Activated CD8-positive, alpha-beta memory T cell treated with anti-CD3 and anti-CD28 coated beads for 1 hour (primary cell): ENCODE results near the gene MN1.

Source experiments
- DNase-seq, 2 donors: peaks; one replicate each; pipeline ENCODE4 v3.0.0-alpha.2; 2020; ENCODE audit warnings: low read depth in 1 of 2; ENCODE audit errors: extremely low read depth in 1 of 2

MN1 gene

DNA sequence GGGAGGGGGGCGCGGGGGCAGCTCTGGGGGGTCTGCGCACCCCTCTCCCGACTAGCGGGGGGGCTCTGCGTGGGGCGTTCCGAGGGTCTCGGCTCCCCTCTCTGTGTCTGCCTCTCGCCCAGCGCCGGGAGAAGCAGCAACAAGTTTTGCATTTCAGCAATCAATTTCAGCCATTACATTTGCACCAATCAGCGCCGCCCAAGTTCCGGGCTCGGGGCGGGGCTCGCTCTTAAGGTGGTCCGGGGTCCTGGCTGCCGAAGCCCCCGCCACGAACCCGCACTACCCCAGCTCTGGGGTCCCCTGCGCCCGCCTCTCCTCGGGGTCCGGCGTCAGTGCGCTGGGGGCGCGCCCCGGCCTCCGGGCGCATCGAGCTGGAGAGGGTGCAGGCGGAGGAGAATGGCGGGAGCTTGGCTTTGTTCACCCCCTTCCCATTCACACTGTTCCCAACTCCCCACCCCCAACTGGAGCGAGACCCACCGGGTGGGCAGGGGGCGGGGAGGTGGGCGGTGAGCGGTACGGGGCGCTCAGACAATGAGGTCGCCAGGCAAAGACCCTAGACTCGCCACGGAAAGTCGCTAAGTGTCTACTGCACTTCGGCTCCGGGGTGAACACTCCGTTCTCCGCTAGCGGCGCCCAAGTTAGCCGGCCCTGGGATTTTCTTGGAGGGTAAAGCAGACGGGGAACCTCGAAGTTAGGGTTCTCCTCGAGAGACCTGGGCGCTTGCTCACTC lies at the start of gene MN1:
MN1 (minus strand) TSS at position 141 of the 730 bp plus-strand sequence. CDS start 1,213 bp downstream, outside the sequence.
- peak in 1 of 2 donors; percentile 39 for DNase-seq

DNA sequence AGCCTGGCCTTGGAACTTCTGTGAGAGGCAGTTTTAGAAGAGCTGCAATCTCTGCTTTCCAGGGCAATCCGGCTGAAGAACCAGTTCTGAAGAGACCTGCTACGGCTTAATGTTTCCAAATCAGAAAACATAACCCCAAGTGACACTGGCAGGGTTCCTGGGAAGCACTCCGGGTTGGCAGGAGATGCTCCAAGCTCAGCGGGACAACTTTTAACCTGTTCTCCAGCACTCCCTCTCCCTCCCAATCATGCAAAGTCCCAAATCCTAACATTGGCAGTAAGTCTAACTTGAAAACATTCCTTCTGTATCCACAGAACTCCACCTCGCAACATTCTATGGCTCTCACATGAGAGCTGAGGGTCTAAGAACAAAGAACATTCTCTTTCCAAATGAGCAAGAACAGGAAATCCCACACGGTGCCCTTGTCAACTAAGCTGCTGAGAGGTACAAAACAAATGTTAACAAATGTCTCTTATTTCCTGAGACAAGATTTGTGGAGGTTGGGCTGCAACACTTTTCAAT lies 48.5 kb upstream of the MN1 start:
- no peak for DNase-seq

DNA sequence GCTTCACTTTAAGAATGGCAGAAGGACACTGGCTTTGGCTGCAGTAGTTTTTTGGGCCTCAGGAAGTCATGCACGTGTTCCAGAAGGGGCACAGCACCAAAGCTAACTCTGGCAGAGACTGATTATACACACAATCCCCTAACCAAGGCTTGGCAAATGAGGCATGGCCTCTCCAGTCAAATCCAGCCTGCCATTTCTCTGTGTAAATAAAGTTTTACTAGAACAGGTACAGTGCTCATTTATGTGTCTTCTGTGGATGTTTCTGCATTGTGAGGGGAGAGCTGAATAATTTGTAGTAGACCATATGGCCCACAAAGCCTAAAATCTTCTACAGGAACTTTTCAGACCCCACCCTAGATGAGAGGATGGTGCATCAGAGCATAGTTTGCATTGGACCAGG lies 46.4 kb upstream of the MN1 start:
- no peak for DNase-seq

DNA sequence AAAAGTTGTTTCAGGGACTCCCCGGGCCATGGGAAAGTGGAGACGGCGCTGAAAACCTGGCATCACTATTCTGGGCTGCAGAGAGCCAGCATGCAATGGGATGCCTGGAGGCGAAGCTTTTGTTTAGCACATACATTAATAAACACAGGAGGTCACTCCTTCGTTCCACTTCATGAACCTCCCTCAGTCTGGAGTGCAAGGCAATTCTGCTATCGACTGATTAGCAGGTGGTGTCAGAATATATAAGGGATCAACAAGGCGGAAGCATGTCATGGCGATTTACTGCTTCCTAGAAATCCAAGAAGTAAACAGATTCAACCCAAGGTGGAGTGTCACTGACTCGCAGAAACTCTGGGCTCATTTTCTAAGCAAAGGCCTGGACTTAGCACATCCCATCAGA lies 45.4 kb upstream of the MN1 start:
- no peak for DNase-seq

DNA sequence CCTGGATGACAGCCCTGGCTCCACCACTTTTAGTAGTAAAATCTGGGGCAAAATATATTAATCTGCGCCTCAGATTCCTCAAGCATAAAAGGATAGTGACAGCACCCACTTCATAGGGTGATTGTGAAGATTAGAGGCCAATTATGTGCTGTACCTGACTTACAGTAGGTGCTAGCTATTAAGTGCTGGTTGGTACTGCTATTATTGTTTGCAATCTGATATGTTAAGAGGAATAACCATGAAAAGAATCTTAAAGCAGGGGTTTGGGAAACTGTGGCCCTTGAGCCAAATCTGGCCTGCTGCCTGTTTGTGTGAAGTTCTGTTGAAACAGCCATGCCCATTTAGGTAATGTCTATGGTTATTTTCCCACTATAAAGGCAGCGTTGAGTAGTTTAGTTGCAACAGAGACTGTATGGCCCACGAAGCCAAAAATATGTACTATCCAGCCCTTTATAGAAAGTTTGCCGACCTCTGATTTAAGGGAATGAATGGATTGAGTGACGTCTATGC lies 44.7 kb upstream of the MN1 start:
- DNase-seq: no peak

DNA sequence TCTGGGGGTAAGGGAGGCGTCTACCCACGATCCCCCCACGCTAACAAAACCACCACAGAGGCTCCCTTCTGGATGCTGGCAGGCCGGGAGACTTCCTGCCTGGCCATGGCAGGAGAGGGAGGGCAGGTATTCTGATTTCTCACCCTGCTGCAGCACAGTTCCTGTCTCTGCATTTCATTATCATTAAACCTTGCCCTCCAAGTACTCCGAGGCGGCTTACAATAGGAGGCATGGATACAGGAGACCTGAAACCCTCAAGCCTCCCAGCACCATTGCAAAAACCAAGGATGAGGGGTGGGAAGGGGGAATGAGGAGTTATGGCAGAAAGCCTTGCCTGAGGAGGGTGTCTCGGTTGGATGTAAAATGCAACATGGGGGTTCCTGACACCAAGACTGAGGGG lies 44.1 kb upstream of the MN1 start:
- DNase-seq: no peak

DNA sequence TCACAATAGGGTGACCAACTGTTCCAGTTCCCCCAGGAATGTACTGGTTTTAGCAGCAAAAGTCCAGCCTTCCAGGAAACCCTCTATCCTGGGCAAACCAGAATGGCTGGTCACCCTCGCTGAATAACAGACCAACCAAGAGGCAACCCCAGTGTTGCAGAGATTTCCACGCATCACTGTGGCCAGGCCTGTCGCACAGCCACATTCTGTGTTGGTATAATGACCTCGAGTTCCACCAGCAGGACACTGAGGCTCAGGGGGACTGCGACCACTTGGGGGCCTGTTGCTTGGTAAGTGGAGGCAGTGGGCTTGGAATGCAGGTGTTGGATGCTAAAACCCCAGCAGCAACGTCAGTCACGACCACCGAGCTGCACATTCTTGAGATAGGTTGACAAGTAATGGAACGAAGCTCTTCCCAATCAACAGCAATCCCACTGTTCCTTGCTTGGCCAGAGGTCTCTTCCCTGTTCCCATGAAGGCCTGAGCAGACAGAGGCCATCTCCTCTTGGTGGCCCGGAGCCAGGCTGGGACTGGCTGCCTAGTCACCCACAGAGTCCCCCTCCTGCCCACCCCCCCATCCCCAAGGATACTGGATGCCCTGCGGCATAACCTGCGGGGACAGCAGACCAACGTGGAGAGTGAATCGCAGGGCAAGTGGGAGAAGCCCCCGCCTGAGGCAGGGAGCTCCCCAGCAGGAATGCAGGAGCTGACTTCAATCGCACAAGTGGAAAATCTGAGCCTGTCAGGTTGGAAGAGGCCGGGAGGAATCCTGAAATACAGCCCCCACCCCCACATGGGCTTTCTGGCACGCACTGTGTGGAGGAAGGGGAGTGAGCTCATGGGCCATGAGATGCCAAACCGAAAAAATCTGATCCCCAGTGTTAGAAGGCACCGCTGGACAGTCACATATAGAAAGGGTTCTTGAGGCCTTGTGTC lies 43.4 kb upstream of the MN1 start:
- DNase-seq: no peak

DNA sequence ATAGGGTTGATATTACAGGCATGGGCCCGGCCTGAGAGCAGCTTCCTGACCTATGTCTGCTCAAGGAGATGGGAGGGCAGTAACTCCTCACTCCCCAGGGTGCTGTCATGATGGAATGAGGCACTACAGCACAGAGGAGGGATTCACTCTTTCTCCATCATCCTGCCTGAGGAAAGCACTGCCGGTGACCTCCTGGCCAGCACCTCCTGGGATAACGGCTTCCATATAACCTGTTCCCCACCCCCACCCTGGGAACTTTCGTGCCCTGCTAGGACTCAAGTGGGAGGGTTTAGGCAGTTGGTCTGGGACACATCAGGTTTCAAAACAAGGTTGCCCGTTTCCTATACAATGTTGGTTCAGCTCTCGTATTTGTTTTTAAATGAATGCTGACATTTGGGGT lies 42.7 kb upstream of the MN1 start:
- DNase-seq: no peak

DNA sequence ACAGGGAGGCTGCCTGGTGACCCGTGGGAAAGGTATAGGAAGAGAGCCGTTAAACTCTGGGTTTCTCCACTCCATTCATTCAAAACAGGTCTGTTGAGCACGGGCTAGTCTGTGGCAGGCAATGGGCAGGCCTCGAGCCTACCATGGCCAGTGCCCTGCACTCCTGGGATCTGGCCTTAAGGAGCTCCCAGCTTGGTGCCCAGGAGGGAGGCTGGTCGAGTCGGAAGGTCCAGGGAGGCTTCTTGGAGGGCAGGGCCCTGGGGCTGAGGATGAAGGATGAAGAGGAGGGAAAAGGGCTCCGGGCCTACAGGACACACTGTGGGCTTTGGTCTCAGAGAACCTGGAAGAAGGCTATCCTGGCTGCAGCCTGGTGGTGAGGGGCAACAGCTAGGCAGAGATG lies 41.9 kb upstream of the MN1 start:
- no peak for DNase-seq

DNA sequence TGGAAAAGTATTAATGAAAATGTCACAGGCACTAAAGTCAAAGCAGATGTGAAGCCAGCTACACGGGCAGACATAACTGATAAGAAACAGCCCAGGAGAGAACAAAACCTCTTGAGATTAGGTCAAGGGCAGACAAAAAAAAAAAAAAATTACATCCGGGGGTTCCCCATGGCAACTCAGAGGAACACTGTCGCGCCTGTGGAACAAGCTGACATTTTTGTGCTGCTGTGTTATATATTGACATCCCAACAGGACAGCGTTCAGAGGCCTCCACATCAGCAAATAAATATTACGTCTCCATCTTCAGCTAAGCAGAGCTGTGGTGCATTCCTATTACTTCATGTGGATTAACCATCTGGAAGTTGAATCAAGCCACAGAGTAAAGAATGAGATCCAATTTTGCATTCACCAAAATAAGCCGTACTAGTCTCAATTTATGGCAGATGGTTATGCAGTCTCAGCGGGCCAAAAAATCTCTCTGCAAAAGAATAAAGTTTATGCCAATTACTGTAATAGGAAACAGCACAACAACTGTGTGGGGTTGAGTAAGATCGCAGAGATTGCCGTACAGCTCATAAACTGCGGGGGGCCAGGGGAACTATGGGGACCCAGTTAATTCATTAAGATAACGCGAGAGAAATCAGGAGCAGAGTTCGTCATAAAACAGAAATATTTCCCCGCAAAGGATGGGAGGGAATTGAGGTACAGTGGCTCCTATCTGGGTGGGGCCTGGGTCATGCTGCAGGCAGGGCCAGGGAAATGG lies 41.3 kb upstream of the MN1 start:
- no peak for DNase-seq

DNA sequence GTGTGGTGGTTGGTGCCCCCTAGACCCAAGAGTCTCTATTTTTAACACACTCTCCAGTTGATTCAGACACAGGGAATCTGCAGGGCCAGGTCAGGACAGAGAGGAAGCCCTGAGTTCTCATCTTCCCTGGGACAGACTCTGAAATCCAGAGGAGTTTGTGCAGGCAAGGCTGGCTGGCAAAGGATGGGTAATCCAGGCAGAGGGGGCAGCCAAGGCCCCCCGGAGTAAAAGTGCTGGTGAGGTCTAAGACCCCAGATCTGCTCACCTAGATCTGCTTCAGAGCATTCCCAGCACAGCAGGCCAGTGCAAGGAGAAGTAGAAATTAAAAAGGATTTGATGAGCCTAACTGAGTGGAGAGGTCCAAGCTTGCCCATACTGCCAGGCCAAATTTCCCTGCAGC lies 40.6 kb upstream of the MN1 start:
- DNase-seq: no peak

DNA sequence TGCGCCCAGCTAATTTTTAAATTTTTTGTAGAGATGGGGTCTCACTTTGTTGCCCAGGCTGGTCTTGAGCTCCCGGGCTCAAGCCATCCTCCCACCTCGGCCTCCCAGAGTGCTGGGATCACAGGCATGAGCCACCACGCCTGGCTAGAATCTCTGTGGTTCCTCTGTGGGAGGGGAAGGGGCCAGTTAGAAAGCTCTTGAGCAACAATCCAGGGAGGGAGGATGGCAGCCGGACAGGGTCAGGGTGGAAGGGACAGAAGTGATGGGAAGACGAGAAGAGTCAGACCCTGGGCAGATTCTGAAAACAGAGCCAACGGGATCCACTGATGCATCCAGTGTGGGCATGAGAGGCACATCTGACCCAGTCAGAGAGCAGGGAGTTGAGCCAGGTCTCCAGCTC lies 38.9 kb upstream of the MN1 start:
- DNase-seq: no peak

DNA sequence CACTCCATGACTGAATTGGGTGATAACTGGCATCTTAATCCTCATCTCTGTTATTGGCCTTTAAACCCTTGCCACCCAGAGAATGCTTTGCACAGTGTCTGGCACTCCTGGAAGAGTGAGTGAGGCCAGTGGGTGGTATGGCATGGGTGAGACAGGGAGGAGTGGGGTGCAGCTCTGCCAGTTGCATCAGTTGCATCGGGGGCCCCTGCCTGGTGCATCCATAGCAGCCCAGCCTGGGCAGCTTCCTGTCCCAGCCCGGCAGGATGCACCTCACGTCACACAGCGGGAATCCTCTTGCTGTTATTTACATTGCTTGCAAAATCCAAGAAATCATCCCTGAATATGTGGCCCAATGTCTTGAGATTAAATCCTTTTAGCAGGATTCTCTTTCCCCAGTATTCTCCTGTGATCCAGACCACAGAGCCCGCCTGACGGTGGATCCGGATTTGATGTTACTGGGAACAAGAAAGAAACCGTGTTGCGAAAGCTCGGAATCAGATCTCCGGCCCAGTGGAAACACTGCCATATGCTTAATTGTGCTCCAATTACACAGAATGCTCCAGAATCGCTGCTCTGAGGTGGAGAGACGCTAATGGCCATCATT lies 37.6 kb upstream of the MN1 start:
- no peak for DNase-seq

DNA sequence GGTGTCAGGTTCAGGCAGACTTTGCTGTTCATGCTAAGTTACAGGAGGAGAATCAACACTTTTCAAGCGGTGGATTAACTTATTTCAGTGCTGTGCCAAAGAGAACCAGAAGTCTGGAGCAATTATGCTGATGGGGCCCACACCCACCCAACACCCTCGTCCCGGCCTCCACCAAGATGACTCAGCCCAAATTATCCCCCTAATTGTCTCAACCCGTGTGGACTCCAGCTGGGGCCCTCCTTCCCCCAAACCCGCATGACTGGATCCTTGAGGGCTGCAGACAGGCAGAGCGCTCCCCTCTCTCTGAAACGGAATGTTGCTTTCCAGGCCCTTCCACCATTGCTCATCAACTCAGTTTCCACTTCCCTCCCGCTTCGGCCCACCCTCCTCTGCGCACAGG lies 34.6 kb upstream of the MN1 start:
- DNase-seq: no peak

DNA sequence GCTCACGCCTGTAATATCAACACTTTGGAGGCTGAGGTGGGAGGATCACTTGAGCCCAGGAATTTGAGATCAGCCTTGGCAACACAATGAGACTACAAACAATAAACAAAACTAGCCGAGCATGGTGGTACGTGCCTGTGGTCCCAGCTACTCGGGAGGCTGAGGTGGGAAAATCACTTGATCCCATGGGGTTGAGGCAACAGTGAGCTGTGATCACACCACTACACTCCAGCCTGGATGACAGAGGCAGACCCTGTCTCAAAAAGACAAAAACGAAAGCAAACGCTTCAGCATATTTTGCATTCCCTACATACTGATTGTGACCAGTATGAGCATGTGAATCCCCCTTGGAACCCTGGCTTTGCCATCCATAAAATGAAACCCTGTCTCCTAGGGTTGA lies 33.9 kb upstream of the MN1 start:
- DNase-seq: no peak

DNA sequence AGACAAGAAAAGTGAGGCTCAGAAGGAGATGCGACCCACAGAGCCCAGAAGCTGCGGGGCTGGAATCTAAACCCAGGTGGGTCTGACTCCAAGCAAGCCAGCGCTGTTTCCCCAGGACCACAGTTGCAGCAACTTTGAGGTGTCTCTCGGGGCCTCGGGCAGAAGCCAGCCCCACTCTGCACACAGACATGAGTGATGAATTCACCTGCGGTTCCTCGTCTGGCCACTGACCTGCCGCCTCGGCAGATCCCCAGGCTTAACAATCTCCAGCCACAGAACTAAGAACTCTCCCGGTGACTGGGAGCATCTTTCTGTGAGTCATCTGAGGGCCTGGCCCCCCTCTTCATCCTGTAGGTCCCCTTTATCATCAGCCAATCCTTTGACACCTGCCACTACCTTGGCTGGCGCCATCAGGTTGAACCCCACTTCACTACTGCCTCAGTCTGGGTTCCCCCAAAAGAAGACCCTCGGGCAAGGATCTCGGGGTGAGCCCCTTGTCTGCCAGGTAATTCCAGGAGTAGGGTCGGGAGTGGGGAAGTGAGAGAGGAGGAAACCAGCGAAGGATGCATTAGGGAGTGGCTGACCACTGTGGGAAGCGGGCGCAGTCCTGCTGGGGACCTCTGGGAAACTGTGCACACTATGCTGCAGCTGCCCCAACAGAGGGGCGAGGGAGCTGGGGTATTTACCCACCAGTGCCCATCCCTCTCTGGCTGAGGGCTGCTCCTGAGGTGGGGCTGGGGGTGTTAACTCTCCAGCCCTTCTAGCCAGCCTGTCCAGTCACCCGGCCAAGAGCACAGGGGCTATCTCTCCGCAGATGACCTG lies 33.0 kb upstream of the MN1 start:
- no peak for DNase-seq

DNA sequence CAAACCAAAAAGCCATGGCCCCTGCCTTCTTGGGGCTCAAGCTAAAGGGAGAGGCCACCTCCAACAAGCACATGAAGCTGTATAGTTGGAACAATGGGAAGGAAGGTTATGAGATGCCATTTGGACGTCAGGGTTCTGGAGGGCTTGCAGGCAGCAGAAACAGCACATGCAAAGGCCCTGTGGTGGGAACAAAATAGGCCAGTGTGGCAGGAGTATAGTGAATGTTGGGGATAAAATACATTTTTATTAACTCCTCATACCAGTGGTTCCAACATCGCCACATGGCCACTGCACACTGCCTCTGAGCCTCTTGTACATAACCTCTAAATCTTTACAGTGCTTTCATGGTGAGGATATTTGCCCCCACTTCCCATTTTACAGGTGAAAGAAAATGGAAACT lies 32.2 kb upstream of the MN1 start:
- no peak for DNase-seq

DNA sequence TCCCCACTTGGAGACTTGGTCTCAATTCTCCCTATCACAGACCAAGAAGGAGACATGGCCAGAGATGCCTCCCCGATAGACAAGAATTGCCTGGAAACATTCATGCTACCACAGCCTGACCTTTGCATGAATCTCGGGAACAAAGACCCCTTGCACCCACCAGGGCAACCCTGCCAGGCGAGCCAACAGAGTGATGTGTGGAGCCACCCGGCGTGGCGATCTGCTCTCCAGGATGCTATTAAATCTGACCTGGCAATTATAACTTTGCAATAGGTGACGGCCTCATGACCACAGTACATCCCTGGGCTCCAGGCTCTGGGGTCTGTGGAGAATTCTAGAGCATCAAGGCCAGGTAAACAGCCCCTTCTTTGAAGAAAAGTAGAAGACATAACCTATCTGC lies 31.1 kb upstream of the MN1 start:
- no peak for DNase-seq

DNA sequence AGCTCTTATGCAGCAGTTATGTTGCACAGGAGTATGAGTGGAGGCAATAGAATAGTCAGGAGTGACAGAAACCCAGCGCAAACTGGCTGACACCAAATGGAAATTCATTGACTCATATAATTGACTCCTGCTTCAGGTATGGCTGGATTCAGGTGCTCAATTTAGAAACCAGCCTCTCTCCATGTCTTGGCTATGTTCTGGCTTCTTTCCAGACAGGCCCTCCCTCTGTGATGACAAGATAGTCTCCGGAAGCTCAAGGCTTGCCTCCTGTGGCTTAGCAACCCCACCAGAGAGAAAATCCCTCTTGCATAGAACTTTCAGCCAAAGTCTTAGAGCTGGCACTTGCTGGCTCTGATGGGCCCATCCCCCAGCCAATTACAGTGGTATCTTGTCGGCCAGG lies 28.1 kb upstream of the MN1 start:
- no peak for DNase-seq
